ENCODE measurements around the gene SUPT7L.

SUPT7L gene

GRCh38 chr2:27708257-27708654 lies 44.8 kb upstream of the SUPT7L start:
- FAIRE-seq (no peak), DNase-seq (ENCODE audit: insufficient read length, low spot score) (no peak)
- TF ChIP-seq POLR2A (IDR thresholded peaks at IDR 0.05; ENCODE audit: low read depth, low read length) (no peak), POU2F2 (IDR thresholded peaks at IDR 0.05; ENCODE audit: low read depth, low read length) (no peak), SPI1 (IDR thresholded peaks at IDR 0.05; ENCODE audit: low read depth, low read length) (no peak), PAX5 (IDR thresholded peaks at IDR 0.05; ENCODE audit: insufficient read depth, low read length, severe bottlenecking) (no peak), POLR2AphosphoS5 (IDR thresholded peaks at IDR 0.05; ENCODE audit: low read depth, low read length) (no peak), TAF1 (IDR thresholded peaks at IDR 0.05; ENCODE audit: low read depth, low read length) (no peak)

DNA sequence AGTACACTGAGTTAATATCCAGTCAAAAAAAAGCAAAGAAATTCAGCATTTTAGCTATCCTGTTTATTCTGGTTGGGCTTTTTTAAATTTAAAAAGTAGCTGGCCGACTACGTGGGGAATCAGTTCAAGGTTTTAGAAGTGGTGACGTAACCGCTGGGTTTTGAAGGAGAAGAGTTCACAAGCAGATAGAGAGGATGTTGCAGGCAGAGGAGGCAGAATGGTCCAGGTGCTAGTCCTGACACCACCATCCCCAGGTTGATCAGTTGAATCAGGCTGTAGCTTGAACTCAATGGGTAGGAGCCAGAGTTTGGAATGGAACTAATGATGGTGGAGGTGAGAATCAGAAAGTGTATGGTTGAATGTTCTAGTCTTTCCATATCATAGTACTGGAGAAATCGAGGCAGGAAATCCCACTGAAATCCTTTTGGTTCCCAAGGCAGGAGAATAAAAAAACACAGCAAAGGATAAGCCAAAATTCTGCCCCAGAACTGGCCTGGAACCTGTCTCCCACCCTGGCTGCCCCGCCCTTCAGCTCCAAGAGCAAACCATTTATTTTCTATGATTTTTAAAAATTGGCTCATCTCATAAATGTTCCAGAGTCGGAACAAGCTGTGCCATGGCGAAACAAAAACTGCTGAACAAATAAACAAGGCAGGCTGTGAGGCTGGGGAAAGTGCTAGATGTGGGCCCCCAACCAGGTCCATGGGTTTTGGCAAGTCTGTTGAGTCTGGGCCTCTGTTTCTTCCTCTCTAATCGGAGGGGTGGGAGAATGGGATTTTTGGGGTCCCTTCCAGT lies 44.2 kb upstream of the SUPT7L start:
- FAIRE-seq (no peak), DNase-seq (ENCODE audit: insufficient read length, low spot score) (no peak)
- TF ChIP-seq TAF1 (IDR thresholded peaks at IDR 0.05; ENCODE audit: low read depth, low read length) (no peak), POLR2A (IDR thresholded peaks at IDR 0.05; ENCODE audit: low read depth, low read length) (no peak), POU2F2 (IDR thresholded peaks at IDR 0.05; ENCODE audit: low read depth, low read length) (no peak), SPI1 (IDR thresholded peaks at IDR 0.05; ENCODE audit: low read depth, low read length) (no peak), PAX5 (IDR thresholded peaks at IDR 0.05; ENCODE audit: insufficient read depth, low read length, severe bottlenecking) (no peak), POLR2AphosphoS5 (IDR thresholded peaks at IDR 0.05; ENCODE audit: low read depth, low read length) (no peak)

- TF ChIP-seq TAF1 (IDR thresholded peaks at IDR 0.05; ENCODE audit: low read depth, low read length), result no peak
- no peak for TF ChIP-seq POU2F2 (IDR thresholded peaks at IDR 0.05; ENCODE audit: low read depth, low read length)
- FAIRE-seq (no peak), DNase-seq (ENCODE audit: insufficient read length, low spot score) (no peak)
Observed at GRCh38 chr2:27705851-27706622, 42.6 kb upstream of the SUPT7L start.

DNA sequence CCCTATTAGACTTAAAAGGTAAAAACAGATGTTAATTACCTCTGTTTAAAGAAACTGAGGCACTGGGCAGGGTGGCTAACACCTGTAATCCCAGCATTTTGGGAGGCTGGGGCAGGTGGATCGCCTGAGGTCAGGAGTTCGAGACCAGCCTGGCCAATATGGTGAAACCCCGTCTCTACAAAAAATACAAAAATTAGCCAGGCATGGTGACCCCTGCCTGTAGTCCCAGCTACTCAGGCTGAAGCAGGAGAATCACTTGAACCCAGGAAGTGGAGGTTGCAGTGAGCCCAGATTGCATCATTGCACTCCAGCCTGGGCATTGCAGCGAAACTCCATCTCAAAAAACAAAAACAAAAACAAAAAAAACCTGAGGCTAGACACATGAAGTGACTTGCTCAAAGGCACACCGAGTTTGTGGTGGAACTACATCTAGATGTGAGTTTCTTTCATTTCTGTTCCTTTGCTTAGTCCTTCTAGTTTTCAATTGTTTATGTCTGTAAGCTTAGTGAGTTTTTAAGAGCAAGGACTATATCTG lies 41.0 kb upstream of the SUPT7L start:
- no peak for DNase-seq (ENCODE audit: insufficient read length, low spot score)
- no peak for TF ChIP-seq POLR2A (IDR thresholded peaks at IDR 0.05; ENCODE audit: low read depth, low read length)
- FAIRE-seq, result no peak

DNA sequence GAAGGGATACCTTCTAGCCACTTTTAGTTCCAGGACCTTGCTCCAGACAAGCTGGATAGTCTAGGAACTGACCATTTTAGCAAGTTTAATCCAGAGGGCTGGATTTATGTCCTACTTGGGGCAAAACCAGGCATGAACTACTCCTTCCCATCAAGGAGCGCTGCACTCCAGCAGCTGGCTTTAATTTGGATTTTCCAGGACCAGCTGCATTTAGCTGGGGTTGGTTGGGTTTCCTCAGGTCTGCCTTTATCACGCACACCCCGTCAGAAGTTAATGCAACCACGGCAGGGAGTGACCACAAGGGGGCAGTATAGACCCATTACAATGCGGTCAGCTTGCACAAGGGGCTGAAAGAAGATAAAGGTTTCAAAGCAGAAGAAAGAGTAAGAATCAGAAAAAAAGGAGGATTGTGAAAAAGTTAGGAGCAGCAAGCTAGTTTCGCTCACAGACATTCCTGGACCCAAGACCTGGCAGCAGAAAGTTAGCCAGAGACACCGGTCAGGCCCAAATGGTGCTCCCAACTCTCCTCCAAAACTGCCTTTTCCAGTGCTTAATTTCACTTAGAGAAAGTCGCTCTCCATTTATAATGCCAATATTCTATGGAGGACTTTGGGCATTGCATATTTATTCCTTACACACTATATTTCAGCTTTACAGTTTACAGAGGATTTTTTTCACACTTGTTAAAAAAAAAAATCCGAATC lies 40.4 kb upstream of the SUPT7L start:
- TF ChIP-seq POU2F2 (IDR thresholded peaks at IDR 0.05; ENCODE audit: low read depth, low read length), result 0 out of 2 replicates have a peak, but pooled peaks have one; percentile 33
- no peak for TF ChIP-seq POLR2A (IDR thresholded peaks at IDR 0.05; ENCODE audit: low read depth, low read length)
- FAIRE-seq, result peak; percentile 86
- peak; percentile 44 for DNase-seq (ENCODE audit: insufficient read length, low spot score)

DNA sequence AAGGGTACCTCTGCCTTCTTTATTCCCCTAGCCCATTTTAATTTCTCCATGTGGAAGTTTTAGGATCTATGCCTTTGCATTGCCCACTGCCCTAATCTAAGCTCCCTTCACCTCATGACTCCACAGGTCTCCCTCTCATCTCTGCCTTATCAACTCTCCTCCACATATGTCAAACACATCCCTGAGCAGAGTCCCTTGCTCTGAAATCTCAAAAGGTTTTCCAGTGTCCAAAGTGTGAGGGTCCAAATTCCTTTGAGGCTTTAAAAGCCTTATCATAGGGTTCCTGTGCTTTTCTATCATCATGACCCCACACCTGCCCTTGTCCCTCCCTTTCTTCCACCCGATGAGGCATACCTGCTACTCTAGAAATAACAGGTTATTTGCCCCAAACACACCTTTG lies 38.9 kb upstream of the SUPT7L start:
- TF ChIP-seq PAX5 (IDR thresholded peaks at IDR 0.05; ENCODE audit: insufficient read depth, low read length, severe bottlenecking) (no peak), TAF1 (IDR thresholded peaks at IDR 0.05; ENCODE audit: low read depth, low read length) (no peak), POLR2AphosphoS5 (IDR thresholded peaks at IDR 0.05; ENCODE audit: low read depth, low read length) (no peak), POLR2A (IDR thresholded peaks at IDR 0.05; ENCODE audit: low read depth, low read length) (no peak), POU2F2 (IDR thresholded peaks at IDR 0.05; ENCODE audit: low read depth, low read length) (no peak), SPI1 (IDR thresholded peaks at IDR 0.05; ENCODE audit: low read depth, low read length) (no peak)
- FAIRE-seq (no peak), DNase-seq (ENCODE audit: insufficient read length, low spot score) (no peak)

DNA sequence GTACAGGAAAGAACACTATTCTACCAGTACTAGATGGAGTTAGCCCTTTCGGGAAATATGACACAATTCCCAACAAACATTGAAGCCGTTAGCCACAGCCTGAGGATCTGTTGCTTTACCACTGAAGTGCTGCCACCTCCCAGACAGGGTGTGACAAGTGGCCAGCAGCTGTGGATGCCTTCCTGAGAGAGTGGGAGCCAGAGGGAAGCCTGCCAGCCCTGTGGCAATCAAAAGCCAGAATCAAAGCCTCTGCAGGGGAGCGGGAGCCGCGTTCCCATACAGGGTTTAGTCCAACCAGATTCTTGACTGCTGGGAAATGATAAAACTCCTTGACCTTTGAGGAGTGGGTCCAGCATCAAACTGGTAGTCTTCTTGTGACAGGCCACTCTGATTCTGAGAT lies 38.3 kb upstream of the SUPT7L start:
- no peak for TF ChIP-seq POLR2AphosphoS5 (IDR thresholded peaks at IDR 0.05; ENCODE audit: low read depth, low read length)
- TF ChIP-seq TAF1 (IDR thresholded peaks at IDR 0.05; ENCODE audit: low read depth, low read length), result no peak
- no peak for TF ChIP-seq POU2F2 (IDR thresholded peaks at IDR 0.05; ENCODE audit: low read depth, low read length)
- TF ChIP-seq POLR2A (IDR thresholded peaks at IDR 0.05; ENCODE audit: low read depth, low read length), result no peak
- TF ChIP-seq SPI1 (IDR thresholded peaks at IDR 0.05; ENCODE audit: low read depth, low read length), result no peak
- TF ChIP-seq PAX5 (IDR thresholded peaks at IDR 0.05; ENCODE audit: insufficient read depth, low read length, severe bottlenecking), result no peak
- FAIRE-seq, result no peak
- no peak for DNase-seq (ENCODE audit: insufficient read length, low spot score)

DNA sequence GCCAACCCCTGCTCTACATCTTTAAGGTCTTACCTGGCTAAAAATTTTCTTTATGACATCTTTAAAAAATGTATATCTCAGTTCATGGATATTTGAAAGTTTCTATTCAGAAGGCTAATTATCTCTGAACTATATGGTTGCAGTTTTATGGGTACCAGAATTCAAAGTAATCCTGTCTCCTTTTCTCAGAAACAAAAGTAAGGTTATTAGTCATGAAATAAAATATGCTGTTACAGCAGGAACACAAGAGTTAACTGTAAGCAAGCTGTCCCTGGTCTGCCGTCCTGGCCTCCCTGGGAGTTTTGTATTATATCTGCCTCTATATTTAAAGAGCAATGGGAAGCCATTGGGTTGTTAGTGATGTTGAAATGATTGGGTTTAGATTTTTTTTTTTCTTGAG lies 34.2 kb upstream of the SUPT7L start:
- TF ChIP-seq TAF1 (IDR thresholded peaks at IDR 0.05; ENCODE audit: low read depth, low read length) (no peak), POU2F2 (IDR thresholded peaks at IDR 0.05; ENCODE audit: low read depth, low read length) (no peak), POLR2A (IDR thresholded peaks at IDR 0.05; ENCODE audit: low read depth, low read length) (no peak), PAX5 (IDR thresholded peaks at IDR 0.05; ENCODE audit: insufficient read depth, low read length, severe bottlenecking) (no peak), POLR2AphosphoS5 (IDR thresholded peaks at IDR 0.05; ENCODE audit: low read depth, low read length) (no peak), SPI1 (IDR thresholded peaks at IDR 0.05; ENCODE audit: low read depth, low read length) (no peak)
- FAIRE-seq, result no peak
- no peak for DNase-seq (ENCODE audit: insufficient read length, low spot score)

DNA sequence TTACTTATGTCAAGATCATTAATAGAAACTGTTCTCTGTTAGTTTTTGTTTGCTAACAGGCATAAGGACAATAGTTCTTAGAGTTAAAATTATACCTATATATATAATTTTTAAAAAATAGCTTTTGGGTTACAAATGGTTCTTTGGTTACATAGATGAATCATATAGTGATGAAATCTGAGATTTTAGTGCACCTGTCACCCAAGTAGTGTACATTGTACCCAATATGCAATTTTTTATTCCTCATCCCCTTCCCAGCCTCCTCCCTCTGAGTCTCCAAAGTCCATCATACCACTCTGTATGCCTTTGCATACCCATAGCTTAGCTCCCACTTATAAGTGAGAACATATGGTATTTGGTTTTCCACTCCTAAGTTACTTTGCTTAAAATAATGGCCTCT lies 26.6 kb upstream of the SUPT7L start:
- no peak for FAIRE-seq
- no peak for DNase-seq (ENCODE audit: insufficient read length, low spot score)
- TF ChIP-seq POLR2A (IDR thresholded peaks at IDR 0.05; ENCODE audit: low read depth, low read length), result no peak

GRCh38 chr2:27689424-27689823 lies 26.0 kb upstream of the SUPT7L start:
- DNase-seq (ENCODE audit: insufficient read length, low spot score) (no peak), FAIRE-seq (no peak)
- TF ChIP-seq TAF1 (IDR thresholded peaks at IDR 0.05; ENCODE audit: low read depth, low read length) (no peak), SPI1 (IDR thresholded peaks at IDR 0.05; ENCODE audit: low read depth, low read length) (no peak), POLR2A (IDR thresholded peaks at IDR 0.05; ENCODE audit: low read depth, low read length) (no peak), PAX5 (IDR thresholded peaks at IDR 0.05; ENCODE audit: insufficient read depth, low read length, severe bottlenecking) (no peak), POU2F2 (IDR thresholded peaks at IDR 0.05; ENCODE audit: low read depth, low read length) (no peak), POLR2AphosphoS5 (IDR thresholded peaks at IDR 0.05; ENCODE audit: low read depth, low read length) (no peak)

Measured in GM12891 (cell line).